KBM-7 (cell line): ENCODE measurements around the gene SETDB1.
"Not testable (repeated sequence)": the region's sequence is repeated elsewhere in the genome, so short reads cannot be mapped to it uniquely, and the experiment has no call there.

Source experiments
- DNase-seq: peaks from one replicate; pipeline ENCODE4 v3.0.0-alpha.2; 2015
- in situ Hi-C: fragments of 300-500 bp; cut with MboI; formaldehyde crosslinking; loops from 2 replicates; pipeline ENCODE4 v1.14.3; 2020; ENCODE audit warnings: low sequenced_read_pairs, low pct_unique_long_range_greater_than_20kb, mixed read lengths

SETDB1 gene

GRCh38 chr1:150926097-150926741 is at the start of gene SETDB1:
Gene SETDB1 (plus strand): TSS chr1:150926363. CDS start chr1:150927715, 1,352 bp downstream.
- in situ Hi-C loops = no loop called here
- DNase-seq = peak; percentile 96

- in situ Hi-C loops, DNase-seq: not testable (repeated sequence)
Observed at GRCh38 chr1:150878931-150879330, 47.2 kb upstream of the SETDB1 start.

GRCh38 chr1:150881331-150882070 is 44.7 kb upstream of the SETDB1 start:
- in situ Hi-C loops = no loop called here
- no peak for DNase-seq

GRCh38 chr1:150883121-150883520 is 43.0 kb upstream of the SETDB1 start:
- DNase-seq, in situ Hi-C loops: not testable (repeated sequence)

- in situ Hi-C loops = no loop called here
- DNase-seq = no peak
Observed at GRCh38 chr1:150887018-150887417, 39.1 kb upstream of the SETDB1 start, which contains the start of gene CTXND2. Gene CTXND2 (plus strand): TSS chr1:150887136. CDS start chr1:150912315, 25,179 bp downstream.

GRCh38 chr1:150888727-150889126 is 37.4 kb upstream of the SETDB1 start:
- no peak for DNase-seq
- in situ Hi-C loops = no loop called here

GRCh38 chr1:150890033-150890416 is 36.1 kb upstream of the SETDB1 start:
- DNase-seq = no peak
- in situ Hi-C loops = no loop called here

- no peak for DNase-seq
- in situ Hi-C loops = no loop called here
Observed at GRCh38 chr1:150893336-150893913, 32.7 kb upstream of the SETDB1 start.

GRCh38 chr1:150895618-150896017 is 30.5 kb upstream of the SETDB1 start:
- in situ Hi-C loops = no loop called here
- no peak for DNase-seq

- in situ Hi-C loops = not testable (repeated sequence)
Observed at GRCh38 chr1:150899795-150900194, 26.4 kb upstream of the SETDB1 start.

GRCh38 chr1:150902346-150902745 is 23.8 kb upstream of the SETDB1 start:
- in situ Hi-C loops = no loop called here
- DNase-seq = no peak

More at GRCh38 chr1:150899795-150900194, 26.4 kb upstream of the SETDB1 start:
- DNase-seq = not testable (repeated sequence)

- in situ Hi-C loops = no loop called here
- no peak for DNase-seq
Observed at GRCh38 chr1:150902751-150903150, 23.4 kb upstream of the SETDB1 start.

- DNase-seq = no peak
- in situ Hi-C loops = no loop called here
Observed at GRCh38 chr1:150905301-150905700, 20.9 kb upstream of the SETDB1 start.

- in situ Hi-C loops = no loop called here
- no peak for DNase-seq
Observed at GRCh38 chr1:150906329-150906728, 19.8 kb upstream of the SETDB1 start.

- DNase-seq = no peak
- in situ Hi-C loops = no loop called here
Observed at GRCh38 chr1:150906813-150907212, 19.4 kb upstream of the SETDB1 start.

- in situ Hi-C loops = no loop called here
- DNase-seq = no peak
Observed at GRCh38 chr1:150909585-150910180, 16.5 kb upstream of the SETDB1 start.

GRCh38 chr1:150912623-150913022 is 13.5 kb upstream of the SETDB1 start:
- in situ Hi-C loops = no loop called here
- DNase-seq = no peak

GRCh38 chr1:150917387-150917786 is 8.8 kb upstream of the SETDB1 start:
- in situ Hi-C loops = no loop called here
- no peak for DNase-seq

GRCh38 chr1:150922519-150922975 is 3.6 kb upstream of the SETDB1 start:
- in situ Hi-C loops = no loop called here
- DNase-seq = peak; percentile 59

- no peak for DNase-seq
- in situ Hi-C loops = no loop called here
Observed at GRCh38 chr1:150925080-150925479, 1.1 kb upstream of the SETDB1 start.
